Measurements from ENCODE around the gene TPRX1.
"Not testable (repeated sequence)": the region's sequence is repeated elsewhere in the genome, so short reads cannot be mapped to it uniquely, and the experiment has no call there.

TPRX1 gene

GRCh38 chr19:47798904-47799266 lies 5.5 kb downstream of the TPRX1 start:
- DNase-seq: no peak

DNA sequence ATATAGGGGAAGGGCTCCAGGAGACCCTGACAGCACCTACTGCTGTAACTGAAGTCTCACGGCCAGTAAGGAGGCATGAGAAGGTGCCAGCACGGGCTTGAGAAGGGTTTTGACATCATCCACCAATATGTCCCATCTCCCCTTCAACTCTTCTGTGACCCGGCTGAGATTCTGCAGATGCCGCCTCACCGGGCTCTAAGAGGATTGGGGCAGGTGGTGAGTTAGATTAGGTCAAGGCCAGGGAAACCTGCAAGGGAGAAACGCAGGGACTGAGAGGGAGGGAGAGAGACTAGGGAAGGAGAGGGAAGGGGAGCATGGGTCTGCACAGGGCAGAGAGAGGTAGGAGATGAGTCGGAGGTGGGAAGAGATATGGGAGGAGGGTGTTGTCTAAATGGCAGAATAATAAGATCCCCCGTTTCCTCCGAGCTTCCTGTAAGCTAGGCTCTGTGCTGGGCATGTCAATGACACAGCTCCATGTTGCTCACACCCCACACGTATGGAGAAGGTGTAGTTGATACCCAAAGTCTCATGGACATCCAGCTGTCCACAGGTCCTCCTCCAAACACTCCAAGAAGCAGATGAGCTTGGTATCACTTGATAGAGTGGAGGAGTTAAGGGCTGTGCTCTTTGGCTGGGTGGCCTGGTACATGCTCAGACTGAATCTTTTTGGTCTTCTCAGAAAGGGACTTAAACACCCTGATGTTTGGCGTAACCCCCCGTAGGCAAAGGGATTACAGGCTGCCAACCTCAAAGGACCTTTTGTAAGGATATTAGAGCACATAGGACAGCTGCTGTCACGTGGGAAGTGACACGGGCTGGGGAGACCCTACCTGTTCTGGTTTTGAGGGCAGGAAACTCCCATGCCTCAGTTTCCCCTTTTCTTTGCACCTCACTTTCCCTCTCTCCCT lies 6.1 kb downstream of the TPRX1 start:
- DNase-seq: no peak

GRCh38 chr19:47796785-47797184 lies 7.6 kb downstream of the TPRX1 start:
- no peak for DNase-seq

GRCh38 chr19:47794526-47794925 lies 9.8 kb downstream of the TPRX1 start:
- DNase-seq: no peak

DNA sequence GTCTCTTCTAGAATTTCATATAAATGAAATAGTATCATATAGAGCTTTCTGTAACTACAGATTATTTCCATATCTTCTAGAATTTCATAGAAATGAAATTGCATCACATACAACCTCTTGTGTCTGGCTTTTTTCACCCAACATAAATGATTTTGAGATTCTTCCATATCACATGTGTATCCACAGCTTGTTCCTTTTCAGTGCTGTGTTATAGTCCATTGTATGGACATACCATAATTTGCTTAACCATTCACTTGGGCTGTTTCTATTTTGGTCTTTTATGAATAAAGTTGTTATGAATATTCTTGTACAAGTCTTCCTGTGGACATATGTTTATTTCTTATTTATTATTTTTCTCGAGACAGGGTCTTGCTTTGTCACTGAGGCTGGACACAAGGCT lies 11.7 kb downstream of the TPRX1 start:
- no peak for DNase-seq

GRCh38 chr19:47790398-47790814 lies 13.9 kb downstream of the TPRX1 start:
- no peak for DNase-seq

GRCh38 chr19:47789811-47790210 lies 14.5 kb downstream of the TPRX1 start:
- DNase-seq: not testable (repeated sequence)

- DNase-seq: not testable (repeated sequence)
Measured at GRCh38 chr19:47787307-47787706, 17.0 kb downstream of the TPRX1 start.

DNA sequence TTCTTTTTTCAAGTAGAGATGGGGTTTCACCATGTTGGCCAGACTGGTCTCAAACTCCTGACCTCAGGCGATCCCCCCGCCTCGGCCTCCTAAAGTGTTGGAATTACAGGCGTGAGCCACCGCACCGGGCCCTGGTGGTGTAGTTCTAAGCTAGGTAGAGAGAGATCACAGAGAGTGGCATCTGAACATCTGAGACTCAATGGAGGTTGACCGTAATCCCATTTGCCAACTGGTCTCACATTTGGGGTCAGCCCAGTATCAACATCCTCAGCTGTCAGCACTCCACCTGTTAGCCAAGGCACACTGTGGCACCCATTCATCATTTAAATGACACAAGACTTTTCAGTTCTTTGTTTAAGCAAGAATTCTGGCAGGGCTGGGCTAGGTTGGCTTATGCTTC lies 17.8 kb downstream of the TPRX1 start:
- DNase-seq: no peak

DNA sequence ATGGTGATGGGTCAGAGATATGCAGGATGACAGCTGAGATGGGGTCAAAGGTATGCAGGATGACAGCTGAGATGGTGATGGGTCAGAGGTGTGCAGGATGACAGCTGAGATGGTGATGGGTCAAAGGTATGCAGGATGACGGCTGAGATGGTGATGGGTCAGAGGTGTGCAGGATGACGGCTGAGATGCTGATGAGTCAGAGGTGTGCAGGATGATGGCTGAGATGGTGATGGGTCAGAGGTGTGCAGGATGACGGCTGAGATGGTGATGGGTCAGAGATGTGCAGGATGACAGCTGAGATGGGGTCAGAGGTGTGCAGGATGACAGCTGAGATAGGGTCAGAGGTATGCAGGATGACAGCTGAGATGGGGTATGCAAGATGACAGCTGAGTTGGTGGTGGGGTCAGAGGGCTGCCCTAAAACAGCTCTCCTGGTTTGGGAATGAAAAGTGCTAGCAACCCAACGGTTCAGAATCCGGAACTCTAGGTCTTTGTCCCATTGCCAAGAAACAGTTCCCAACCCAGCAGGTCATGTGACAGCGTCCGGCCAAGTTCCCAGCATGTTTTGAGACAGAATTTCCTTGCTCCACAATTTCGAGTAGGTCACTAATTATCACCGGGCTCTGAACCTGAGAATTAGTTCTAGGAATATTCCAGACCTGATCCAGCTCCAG lies 22.6 kb downstream of the TPRX1 start:
- DNase-seq: no peak

DNA sequence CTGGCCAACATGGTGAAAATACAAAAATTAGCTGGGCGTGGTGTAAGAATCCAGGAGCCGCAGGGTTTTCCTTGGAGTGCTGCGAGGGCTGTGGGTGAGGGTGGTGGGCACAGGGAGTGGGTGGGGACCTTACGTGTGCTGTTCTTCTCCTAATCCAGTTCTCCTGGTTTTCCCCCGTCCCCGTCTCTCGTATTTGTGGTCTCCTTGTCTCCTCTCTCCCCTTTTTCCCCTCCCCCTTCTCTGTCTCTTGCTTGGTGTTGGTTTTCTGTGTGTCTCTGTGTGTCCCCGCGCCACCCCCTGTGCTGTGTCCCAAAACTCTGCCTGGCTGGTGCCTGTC lies 24.2 kb downstream of the TPRX1 start:
- DNase-seq: no peak

- no peak for DNase-seq
Measured at GRCh38 chr19:47779524-47780214, 24.7 kb downstream of the TPRX1 start.

- no peak for DNase-seq
Measured at GRCh38 chr19:47778954-47779351, 25.4 kb downstream of the TPRX1 start.

GRCh38 chr19:47778049-47778953 lies 26.1 kb downstream of the TPRX1 start, which contains the start of gene SELENOW:
Gene SELENOW (plus strand): TSS chr19:47778703. CDS start chr19:47778786, 83 bp downstream.
- DNase-seq: no peak

DNA sequence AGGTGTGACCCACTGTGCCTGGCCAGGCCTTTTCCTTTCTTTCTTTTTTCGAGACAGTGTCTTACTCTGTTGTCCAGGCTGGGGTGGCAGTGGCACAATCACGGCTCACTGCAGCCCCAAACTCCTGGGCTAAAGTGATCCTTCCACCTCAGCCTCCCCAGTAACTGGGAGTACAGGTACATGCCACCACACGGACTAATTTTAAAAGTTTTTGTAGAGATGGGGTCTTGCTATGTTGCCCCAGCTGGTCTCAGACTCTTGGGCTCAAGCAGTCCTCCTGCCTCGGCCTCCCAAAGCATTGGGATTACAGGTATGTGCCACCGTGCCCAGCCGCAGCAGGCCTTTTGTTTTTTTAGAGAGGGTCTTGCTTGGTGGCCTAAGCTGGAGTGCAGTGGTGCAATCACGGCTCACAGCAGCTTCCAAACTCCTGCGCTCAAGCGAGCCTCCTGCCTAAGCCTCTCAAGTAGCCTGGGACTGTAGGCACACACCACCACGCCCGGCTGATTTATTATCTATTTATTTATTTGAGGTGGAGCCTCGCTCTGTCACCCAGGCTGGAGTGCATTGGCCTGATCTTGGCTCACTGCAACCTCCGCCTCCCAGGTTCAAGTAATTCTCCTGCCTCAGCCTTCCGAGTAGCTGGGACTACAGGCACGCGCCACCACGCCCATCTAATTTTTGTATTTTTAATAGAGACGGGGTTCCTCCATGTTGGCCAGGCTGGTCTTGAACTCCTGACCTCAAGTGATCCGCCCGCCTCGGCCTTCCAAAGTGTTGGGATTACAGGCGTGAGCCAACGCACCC lies 26.9 kb downstream of the TPRX1 start:
- not testable (repeated sequence) for DNase-seq

GRCh38 chr19:47776568-47776967 lies 27.8 kb downstream of the TPRX1 start:
- DNase-seq: no peak

- not testable (repeated sequence) for DNase-seq
Measured at GRCh38 chr19:47771291-47771690, 33.1 kb downstream of the TPRX1 start.

- no peak for DNase-seq
Measured at GRCh38 chr19:47769534-47769933, 34.8 kb downstream of the TPRX1 start.

DNA sequence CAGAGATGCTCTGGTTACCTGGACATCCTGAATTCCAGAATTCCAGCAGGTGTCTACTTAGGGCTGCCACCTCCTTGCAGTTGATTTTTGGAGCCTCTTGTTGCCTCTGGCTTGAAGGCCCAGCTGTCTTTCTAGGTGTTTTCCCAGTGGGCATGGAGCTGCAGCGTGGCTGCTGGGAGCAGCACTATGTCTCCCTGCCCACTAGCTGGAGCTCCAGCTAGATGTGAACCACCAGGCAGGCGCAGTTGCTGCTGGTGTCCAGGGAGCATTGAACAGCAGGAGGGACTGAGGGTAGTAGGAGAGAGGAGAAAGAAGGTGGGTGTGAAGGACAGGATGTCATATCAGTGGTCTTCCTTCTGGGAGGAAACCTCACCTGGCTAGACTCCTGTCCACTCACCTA lies 35.7 kb downstream of the TPRX1 start:
- no peak for DNase-seq

- no peak for DNase-seq
Measured at GRCh38 chr19:47767349-47767748, 37.0 kb downstream of the TPRX1 start.

- no peak for DNase-seq
Measured at GRCh38 chr19:47766670-47767069, 37.7 kb downstream of the TPRX1 start.

DNA sequence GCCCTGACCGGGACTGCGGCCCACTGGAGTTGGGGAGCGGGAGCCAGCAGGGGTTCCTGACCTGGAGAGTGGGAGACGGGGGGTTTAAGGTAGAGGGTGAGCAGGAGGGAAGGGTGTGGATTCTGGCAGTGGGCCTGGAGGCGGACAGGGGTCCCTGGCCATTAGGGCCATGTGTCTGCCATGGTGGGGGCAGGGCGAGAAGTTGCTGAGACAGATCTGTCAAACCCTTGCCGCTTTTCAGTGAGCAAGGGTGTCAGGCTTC lies 38.1 kb downstream of the TPRX1 start:
- DNase-seq: no peak

Measured in SIG-M5 (cell line).